K562 (cell line): ENCODE results near the gene ARF4. TPM values are rescaled to one million over a fixed set of nuclear protein-coding genes. Genes with fewer than 3 reads are reported as not detected.

Source experiments
- CHD4 ChIP-seq: fragments of 200-600 bp; sonication (generic); IDR thresholded peaks from 3 replicates; pipeline ENCODE4 v1.6.1; 2012; ENCODE audit warnings: low read depth, mild to moderate bottlenecking, mixed read lengths, low read length, inconsistent platforms; ENCODE audit not compliant: insufficient read depth, insufficient replicate concordance, poor library complexity, severe bottlenecking
- ERF ChIP-seq: fragments of 450-650 bp; formaldehyde crosslinking; IDR thresholded peaks from 2 replicates; pipeline ENCODE4 v1.4.0; 2020; ENCODE audit warnings: mild to moderate bottlenecking, mixed read lengths
- FOS ChIP-seq: IDR thresholded peaks from 3 replicates; pipeline ENCODE4 v1.6.1; 2011; ENCODE audit not compliant: insufficient read length; ENCODE audit errors: extremely low read depth
- FOXA1 ChIP-seq: fragments of 450-650 bp; IDR thresholded peaks from 2 replicates; pipeline ENCODE4 v1.6.1; 2016; ENCODE audit warnings: mild to moderate bottlenecking, borderline replicate concordance
- GATA2 ChIP-seq: sonication (generic); formaldehyde crosslinking; IDR thresholded peaks from 2 replicates; pipeline ENCODE4 v1.4.0; 2020; ENCODE audit warnings: mild to moderate bottlenecking, missing genetic modification reagents
- HMG20B ChIP-seq: fragments of 250-450 bp; sonication (Bioruptor Pico); IDR thresholded peaks from 2 replicates; pipeline ENCODE4 v1.5.0; 2021; ENCODE audit warnings: mild to moderate bottlenecking
- JUND ChIP-seq, 2 experiments: IDR thresholded peaks; 2 replicates in 1 of 2; 3 replicates in 1 of 2; pipeline ENCODE4 v1.6.1; 2011; ENCODE audit warnings: borderline replicate concordance in 2 of 2, low read depth in 2 of 2, low read length in 2 of 2, improper control_type of control experiment in 1 of 2, missing biosample characterization in 1 of 2, missing genetic modification characterization in 1 of 2, missing genetic modification reagents in 1 of 2
- MAFK ChIP-seq: IDR thresholded peaks from 2 replicates; pipeline ENCODE4 v1.6.1; 2011; ENCODE audit warnings: low read length, improper control_type of control experiment
- POLR2A ChIP-seq: fragments of 450-650 bp; conservative IDR thresholded peaks from 2 replicates; pipeline ENCODE4 v1.6.1; 2016
- POLR2G ChIP-seq: fragments of 200-400 bp; formaldehyde crosslinking; IDR thresholded peaks from 2 replicates; pipeline ENCODE4 v1.6.1; 2017; ENCODE audit warnings: low read depth, mild to moderate bottlenecking, antibody characterized with exemption, low read length, moderate library complexity
- TAF15 ChIP-seq: fragments of 200-400 bp; formaldehyde crosslinking; IDR thresholded peaks from 2 replicates; pipeline ENCODE4 v1.6.1; 2017; ENCODE audit warnings: mild to moderate bottlenecking, low read depth, low read length, moderate library complexity
- ZBTB1 ChIP-seq: sonication (generic); formaldehyde crosslinking; IDR thresholded peaks from 2 replicates; pipeline ENCODE4 v1.8.1; 2023; ENCODE audit warnings: missing genetic modification reagents, low read depth, mild to moderate bottlenecking, borderline replicate concordance
- ZFX ChIP-seq: sonication (generic); formaldehyde crosslinking; IDR thresholded peaks from 2 replicates; pipeline ENCODE4 v1.8.0; 2022; ENCODE audit warnings: mild to moderate bottlenecking, missing genetic modification reagents, moderate library complexity
- ZNF12 ChIP-seq: sonication (generic); formaldehyde crosslinking; IDR thresholded peaks from 2 replicates; pipeline ENCODE4 v1.4.0; 2020; ENCODE audit warnings: mild to moderate bottlenecking, missing genetic modification reagents
- ZNF445 ChIP-seq: fragments of 250-450 bp; sonication (Bioruptor Pico); IDR thresholded peaks from 2 replicates; pipeline ENCODE4 v1.4.0; 2020; ENCODE audit warnings: low read depth, mild to moderate bottlenecking, moderate library complexity
- ZNF766 ChIP-seq: fragments of 200-800 bp; sonication (Bioruptor generic); conservative IDR thresholded peaks from 2 replicates; pipeline ENCODE4 v1.6.1; 2016; ENCODE audit warnings: missing genetic modification characterization, missing compliant biosample characterization
- polyA plus RNA-seq, 8 experiments: library from polyadenylated mRNA; depleted of rRNA in 4 of 8; stranded (reverse) in 5 of 8; unstranded in 3 of 8; fragments of >200 nt; fragmentation: Nextera tagmentation in 2 of 8; fragmentation: Illumina TruSeq in 1 of 8; extraction: Ambion mirVana in 2 of 8; extraction: Trizol in 1 of 8; gene quantifications; 2 replicates each; pipeline versions ENCODE4 v1.2.1 to v1.2.3, GENCODE V29; 2011 to 2014; ENCODE audit warnings: inconsistent platforms in 1 of 8, missing spikeins in 1 of 8
- total RNA-seq, 7 experiments: library from RNA; depleted of rRNA in 6 of 7; stranded (reverse); fragments of >200 nt in 6 of 7; fragmentation: Illumina TruSeq in 2 of 7; extraction: Trizol in 2 of 7; gene quantifications; 2 replicates each; pipeline versions ENCODE4 v1.2.1 to v1.2.3, GENCODE V29; 2011 to 2021; ENCODE audit warnings: low replicate concordance in 1 of 7
- TF ChIP-seq, protein P1 (sequence below): sonication (generic); formaldehyde crosslinking; IDR thresholded peaks from 2 replicates; pipeline ENCODE4 v1.8.0; 2023; ENCODE audit warnings: missing genetic modification reagents, mild to moderate bottlenecking, borderline replicate concordance
- TF ChIP-seq, protein P2 (sequence below), 2 experiments: IDR thresholded peaks; 2 replicates each; pipeline ENCODE4 v1.6.1; 2011; ENCODE audit warnings: borderline replicate concordance in 1 of 2, control low read depth in 1 of 2, low read depth in 1 of 2, low read length in 1 of 2, mild to moderate bottlenecking in 1 of 2, mixed read lengths in 1 of 2, moderate library complexity in 1 of 2; ENCODE audit not compliant: insufficient read depth in 1 of 2, insufficient read length in 1 of 2, poor library complexity in 1 of 2, severe bottlenecking in 1 of 2; ENCODE audit errors: extremely low read depth in 1 of 2
- TF ChIP-seq, protein P3 (sequence below): fragments of 250-450 bp; sonication (Bioruptor Pico); IDR thresholded peaks from 2 replicates; pipeline ENCODE4 v1.6.1; 2021; ENCODE audit warnings: mild to moderate bottlenecking

Gene ARF4
- total and polyA plus RNA-seq, 9 of the 15 experiments (the other 6 are each of a cell fraction or from before 2014, with no cell fraction given), result 41.1 to 273 (median 83.8) TPM

DNA sequence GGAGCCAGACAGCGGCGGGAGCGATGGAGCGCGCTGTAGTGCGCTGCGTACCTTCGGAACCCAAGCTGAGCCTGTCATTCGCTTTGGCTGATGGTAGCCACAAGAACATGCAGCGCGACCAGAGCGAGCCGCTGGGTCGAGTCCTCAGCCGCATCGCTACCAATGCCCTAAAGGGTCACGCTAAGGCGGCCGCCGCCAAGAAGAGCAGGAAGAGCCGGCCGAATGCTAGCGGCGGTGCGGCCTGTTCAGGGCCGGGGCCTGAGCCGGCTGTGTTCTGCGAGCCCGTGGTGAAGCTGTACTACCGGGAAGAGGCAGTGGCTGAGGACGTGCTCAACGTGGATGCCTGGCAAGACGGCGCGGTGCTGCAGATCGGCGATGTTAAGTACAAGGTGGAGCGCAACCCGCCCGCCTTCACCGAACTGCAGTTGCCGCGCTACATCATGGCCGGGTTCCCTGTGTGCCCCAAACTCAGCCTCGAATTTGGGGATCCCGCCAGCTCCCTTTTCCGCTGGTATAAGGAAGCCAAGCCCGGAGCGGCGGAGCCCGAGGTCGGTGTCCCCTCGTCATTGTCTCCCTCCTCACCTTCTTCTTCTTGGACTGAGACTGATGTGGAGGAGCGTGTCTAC is 40.6 kb downstream of the ARF4 start (continued):
- no peak for TF ChIP-seq JUND (IDR thresholded peaks at IDR 0.05; ENCODE audit: borderline replicate concordance, low read depth, low read length)
- TF ChIP-seq JUND (tag; IDR thresholded peaks at IDR 0.05; ENCODE audit: borderline replicate concordance, low read depth, low read length), result no peak
- no peak for TF ChIP-seq FOS
- TF ChIP-seq POLR2A, result peak; percentile 1
- no peak for TF ChIP-seq ERF (CRISPR knock-in tag)
- no peak for TF ChIP-seq MAFK
- TF ChIP-seq FOXA1, result no peak
- TF ChIP-seq, protein P1, sequence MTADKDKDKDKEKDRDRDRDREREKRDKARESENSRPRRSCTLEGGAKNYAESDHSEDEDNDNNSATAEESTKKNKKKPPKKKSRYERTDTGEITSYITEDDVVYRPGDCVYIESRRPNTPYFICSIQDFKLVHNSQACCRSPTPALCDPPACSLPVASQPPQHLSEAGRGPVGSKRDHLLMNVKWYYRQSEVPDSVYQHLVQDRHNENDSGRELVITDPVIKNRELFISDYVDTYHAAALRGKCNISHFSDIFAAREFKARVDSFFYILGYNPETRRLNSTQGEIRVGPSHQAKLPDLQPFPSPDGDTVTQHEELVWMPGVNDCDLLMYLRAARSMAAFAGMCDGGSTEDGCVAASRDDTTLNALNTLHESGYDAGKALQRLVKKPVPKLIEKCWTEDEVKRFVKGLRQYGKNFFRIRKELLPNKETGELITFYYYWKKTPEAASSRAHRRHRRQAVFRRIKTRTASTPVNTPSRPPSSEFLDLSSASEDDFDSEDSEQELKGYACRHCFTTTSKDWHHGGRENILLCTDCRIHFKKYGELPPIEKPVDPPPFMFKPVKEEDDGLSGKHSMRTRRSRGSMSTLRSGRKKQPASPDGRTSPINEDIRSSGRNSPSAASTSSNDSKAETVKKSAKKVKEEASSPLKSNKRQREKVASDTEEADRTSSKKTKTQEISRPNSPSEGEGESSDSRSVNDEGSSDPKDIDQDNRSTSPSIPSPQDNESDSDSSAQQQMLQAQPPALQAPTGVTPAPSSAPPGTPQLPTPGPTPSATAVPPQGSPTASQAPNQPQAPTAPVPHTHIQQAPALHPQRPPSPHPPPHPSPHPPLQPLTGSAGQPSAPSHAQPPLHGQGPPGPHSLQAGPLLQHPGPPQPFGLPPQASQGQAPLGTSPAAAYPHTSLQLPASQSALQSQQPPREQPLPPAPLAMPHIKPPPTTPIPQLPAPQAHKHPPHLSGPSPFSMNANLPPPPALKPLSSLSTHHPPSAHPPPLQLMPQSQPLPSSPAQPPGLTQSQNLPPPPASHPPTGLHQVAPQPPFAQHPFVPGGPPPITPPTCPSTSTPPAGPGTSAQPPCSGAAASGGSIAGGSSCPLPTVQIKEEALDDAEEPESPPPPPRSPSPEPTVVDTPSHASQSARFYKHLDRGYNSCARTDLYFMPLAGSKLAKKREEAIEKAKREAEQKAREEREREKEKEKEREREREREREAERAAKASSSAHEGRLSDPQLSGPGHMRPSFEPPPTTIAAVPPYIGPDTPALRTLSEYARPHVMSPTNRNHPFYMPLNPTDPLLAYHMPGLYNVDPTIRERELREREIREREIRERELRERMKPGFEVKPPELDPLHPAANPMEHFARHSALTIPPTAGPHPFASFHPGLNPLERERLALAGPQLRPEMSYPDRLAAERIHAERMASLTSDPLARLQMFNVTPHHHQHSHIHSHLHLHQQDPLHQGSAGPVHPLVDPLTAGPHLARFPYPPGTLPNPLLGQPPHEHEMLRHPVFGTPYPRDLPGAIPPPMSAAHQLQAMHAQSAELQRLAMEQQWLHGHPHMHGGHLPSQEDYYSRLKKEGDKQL, result no peak
- TF ChIP-seq ZNF12 (CRISPR knock-in tag), result no peak
- TF ChIP-seq ZNF766 (CRISPR knock-in tag), result 0 out of 2 replicates have a peak, but pooled peaks have one; percentile 9
- no peak for TF ChIP-seq GATA2
- TF ChIP-seq ZFX (CRISPR knock-in tag), result peak; percentile 88
- TF ChIP-seq POLR2G, result peak; percentile 64
- no peak for TF ChIP-seq ZNF445
- TF ChIP-seq CHD4, result no peak
- TF ChIP-seq TAF15, result no peak
- TF ChIP-seq, protein P2, sequence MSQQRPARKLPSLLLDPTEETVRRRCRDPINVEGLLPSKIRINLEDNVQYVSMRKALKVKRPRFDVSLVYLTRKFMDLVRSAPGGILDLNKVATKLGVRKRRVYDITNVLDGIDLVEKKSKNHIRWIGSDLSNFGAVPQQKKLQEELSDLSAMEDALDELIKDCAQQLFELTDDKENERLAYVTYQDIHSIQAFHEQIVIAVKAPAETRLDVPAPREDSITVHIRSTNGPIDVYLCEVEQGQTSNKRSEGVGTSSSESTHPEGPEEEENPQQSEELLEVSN (IDR thresholded peaks at IDR 0.05; ENCODE audit: borderline replicate concordance in 1 of 2, extremely low read depth in 1 of 2, insufficient read depth in 1 of 2, insufficient read length in 1 of 2, low read depth in 1 of 2, low read length in 1 of 2, poor library complexity in 1 of 2, severe bottlenecking in 1 of 2), result no peak
- TF ChIP-seq HMG20B (CRISPR knock-in tag), result no peak
- TF ChIP-seq, protein P3, sequence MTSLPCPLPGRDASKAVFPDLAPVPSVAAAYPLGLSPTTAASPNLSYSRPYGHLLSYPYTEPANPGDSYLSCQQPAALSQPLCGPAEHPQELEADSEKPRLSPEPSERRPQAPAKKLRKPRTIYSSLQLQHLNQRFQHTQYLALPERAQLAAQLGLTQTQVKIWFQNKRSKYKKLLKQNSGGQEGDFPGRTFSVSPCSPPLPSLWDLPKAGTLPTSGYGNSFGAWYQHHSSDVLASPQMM, result no peak
- 0 out of 2 replicates have a peak, but pooled peaks have one; percentile 7 for TF ChIP-seq ZBTB1 (CRISPR knock-in tag)
